Activated CD8-positive, alpha-beta T cell treated with anti-CD3 and anti-CD28 coated beads for 36 hours (primary cell): ENCODE results near the gene CNPPD1. TPM values are rescaled to one million over a fixed set of nuclear protein-coding genes. Genes with fewer than 3 reads are reported as not detected.

Experiments
- ATAC-seq: fragments of 200-7000 bp; cut with Tn5 transposase; one replicate; pipeline ENCODE4 v1.10.0; 2021; ENCODE audit warnings: mild to moderate bottlenecking, moderate library complexity
- CTCF ChIA-PET: fragments of 350-600 bp; sonication (Branson Sonifier 250); formaldehyde crosslinking; loops from one replicate; lab custom pipeline; 2021; ENCODE audit warnings: antibody characterized with exemption; lab: Charles Lee
- POLR2A ChIA-PET: fragments of 350-600 bp; sonication (Branson Sonifier 250); formaldehyde crosslinking; loops from one replicate; lab custom pipeline; 2021; ENCODE audit warnings: antibody characterized with exemption; lab: Charles Lee
- DNase-seq: peaks from one replicate; pipeline ENCODE4 v3.0.0-alpha.2; 2020
- H3K27ac Mint-ChIP-seq: one replicate; pipeline ENCODE4 v1.8.0; 2021; ENCODE audit warnings: mild to moderate bottlenecking, mixed read lengths
- H3K27me3 Mint-ChIP-seq: one replicate; pipeline ENCODE4 v1.8.0; 2021; ENCODE audit warnings: mixed read lengths
- H3K36me3 Mint-ChIP-seq: one replicate; pipeline ENCODE4 v1.8.0; 2021; ENCODE audit warnings: low read depth, mixed read lengths
- H3K4me1 Mint-ChIP-seq: one replicate; pipeline ENCODE4 v1.8.0; 2021; ENCODE audit warnings: low read depth, mixed read lengths
- H3K4me3 Mint-ChIP-seq: one replicate; pipeline ENCODE4 v1.8.0; 2021; ENCODE audit warnings: mild to moderate bottlenecking, moderate library complexity, mixed read lengths
- H3K9me3 Mint-ChIP-seq: one replicate; pipeline ENCODE4 v1.8.0; 2021; ENCODE audit warnings: mixed read lengths
- intact Hi-C: fragments of 100-400 bp; cut with micrococcal nuclease; formaldehyde crosslinking; loops from one replicate; pipeline ENCODE4 v1.10.0; 2022
- total RNA-seq, 2 experiments: library from RNA; stranded (reverse); gene quantifications; one replicate each; pipeline ENCODE4 v1.2.3, GENCODE V29; 2021
- TF ChIP-seq, protein P1 (sequence below): fragments of 200-600 bp; IDR thresholded peaks from one replicate; pipeline ENCODE4 v1.8.0; 2022; ENCODE audit warnings: antibody characterized with exemption, mild to moderate bottlenecking

CNPPD1 gene
- total RNA-seq, 2 experiments from 2014 or later: 38.6 to 38.7 TPM

DNA sequence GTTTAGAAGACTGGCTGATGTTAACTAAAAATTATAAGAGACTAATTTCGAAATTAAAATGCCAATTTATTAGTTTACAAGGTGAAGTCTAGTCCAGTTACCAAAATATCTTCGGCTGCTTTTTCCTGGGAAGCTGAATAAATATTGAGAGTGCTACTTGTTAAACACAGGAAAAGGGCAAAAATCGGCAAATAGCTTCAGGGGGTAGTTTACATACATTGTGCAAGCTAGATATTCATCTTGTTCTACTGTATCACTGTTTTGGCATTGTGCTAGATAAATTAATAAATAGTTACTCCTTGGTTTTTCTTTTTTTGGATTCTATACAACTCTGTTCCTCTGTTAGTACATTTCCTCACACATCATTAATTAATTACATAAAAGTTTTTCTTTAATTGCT, 45.4 kb downstream of the CNPPD1 start:
- intact Hi-C loops: no loop called here
- Mint-ChIP-seq H3K4me1 (peaks cover 10% of the 10 kb centered on the region), H3K9me3 (no peaks in the 10 kb centered on the region), H3K27ac (no peak overlapping the region), H3K27me3 (no peaks in the 10 kb centered on the region), H3K4me3 (no peak overlapping the region), H3K36me3 (no peaks in the 10 kb centered on the region)
- ATAC-seq (no peak), DNase-seq (no peak)
- ChIA-PET POLR2A (no interaction called here), CTCF (interaction anchor here (1.3 to 6.8 kb wide), 6 partner anchors 12 to 101 kb away, joined by 3 to 55 read pairs (median 11); no protein-coding TSS in a partner anchor)
- TF ChIP-seq, protein P1, sequence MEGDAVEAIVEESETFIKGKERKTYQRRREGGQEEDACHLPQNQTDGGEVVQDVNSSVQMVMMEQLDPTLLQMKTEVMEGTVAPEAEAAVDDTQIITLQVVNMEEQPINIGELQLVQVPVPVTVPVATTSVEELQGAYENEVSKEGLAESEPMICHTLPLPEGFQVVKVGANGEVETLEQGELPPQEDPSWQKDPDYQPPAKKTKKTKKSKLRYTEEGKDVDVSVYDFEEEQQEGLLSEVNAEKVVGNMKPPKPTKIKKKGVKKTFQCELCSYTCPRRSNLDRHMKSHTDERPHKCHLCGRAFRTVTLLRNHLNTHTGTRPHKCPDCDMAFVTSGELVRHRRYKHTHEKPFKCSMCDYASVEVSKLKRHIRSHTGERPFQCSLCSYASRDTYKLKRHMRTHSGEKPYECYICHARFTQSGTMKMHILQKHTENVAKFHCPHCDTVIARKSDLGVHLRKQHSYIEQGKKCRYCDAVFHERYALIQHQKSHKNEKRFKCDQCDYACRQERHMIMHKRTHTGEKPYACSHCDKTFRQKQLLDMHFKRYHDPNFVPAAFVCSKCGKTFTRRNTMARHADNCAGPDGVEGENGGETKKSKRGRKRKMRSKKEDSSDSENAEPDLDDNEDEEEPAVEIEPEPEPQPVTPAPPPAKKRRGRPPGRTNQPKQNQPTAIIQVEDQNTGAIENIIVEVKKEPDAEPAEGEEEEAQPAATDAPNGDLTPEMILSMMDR: no peak

DNA sequence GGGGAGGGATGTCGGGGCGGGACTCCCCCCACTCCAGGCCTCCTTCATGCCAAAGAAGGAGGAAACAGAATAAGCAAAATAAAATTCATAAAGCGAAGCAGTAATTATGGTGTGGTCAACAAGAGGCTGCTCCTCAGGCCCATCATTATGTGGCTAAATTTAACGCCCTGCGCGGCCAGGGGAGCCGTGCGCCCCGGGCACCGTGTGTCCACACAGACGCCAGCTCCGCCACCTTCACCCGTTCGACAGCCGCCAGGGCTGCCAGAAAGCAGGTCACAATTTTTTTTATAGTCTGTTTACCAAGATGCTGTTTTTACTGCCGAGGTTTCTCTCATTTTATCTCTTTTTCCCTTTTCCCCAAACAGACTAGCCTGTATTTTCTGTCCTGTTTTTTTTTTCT, 47.1 kb downstream of the CNPPD1 start:
- ChIA-PET POLR2A (interaction anchor here (1.3 kb wide), 2 partner anchors 29 to 71 kb away, joined by 3 read pairs; no protein-coding TSS in a partner anchor), CTCF (interaction anchor here (1.7 to 6.8 kb wide), 3 partner anchors 10 to 72 kb away, joined by 7 to 55 read pairs (median 9); no protein-coding TSS in a partner anchor)
- H3K27ac Mint-ChIP-seq: no peak overlapping the region
- H3K9me3 Mint-ChIP-seq: no peaks in the 10 kb centered on the region
- H3K36me3 Mint-ChIP-seq: no peaks in the 10 kb centered on the region
- ATAC-seq (no peak), DNase-seq (no peak)
- TF ChIP-seq, protein P1: no peak
- peaks cover 22% of the 10 kb centered on the region for H3K4me1 Mint-ChIP-seq
- H3K4me3 Mint-ChIP-seq: no peak overlapping the region
- intact Hi-C loops: no loop called here
- no peaks in the 10 kb centered on the region for H3K27me3 Mint-ChIP-seq

DNA sequence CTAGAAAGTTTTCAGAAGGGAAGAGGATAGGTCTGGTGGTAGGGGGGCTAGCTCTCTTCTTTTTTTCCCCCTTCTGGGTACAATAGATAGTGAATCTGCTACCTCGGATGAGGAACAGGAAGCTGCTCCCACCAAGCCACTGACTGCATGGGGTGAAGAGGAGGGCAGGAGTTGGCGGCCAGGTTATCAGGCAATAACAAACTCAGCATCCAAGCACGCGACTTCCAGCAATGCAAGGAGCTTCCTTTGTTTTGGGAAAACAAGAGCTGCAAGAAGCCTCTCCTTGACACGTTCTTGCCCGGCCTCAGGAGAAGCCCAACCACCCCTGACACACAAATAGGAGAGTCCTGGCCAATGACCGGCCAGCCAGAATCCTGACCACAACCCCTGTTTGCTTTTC, 48.3 kb downstream of the CNPPD1 start:
- Mint-ChIP-seq H3K27ac (no peak overlapping the region), H3K9me3 (no peaks in the 10 kb centered on the region), H3K4me3 (no peak overlapping the region), H3K4me1 (peaks cover 23% of the 10 kb centered on the region), H3K36me3 (peaks cover 2% of the 10 kb centered on the region), H3K27me3 (no peaks in the 10 kb centered on the region)
- CTCF ChIA-PET: interaction anchor here (0.8 to 6.8 kb wide), 6 partner anchors 9 to 172 kb away, joined by 3 to 55 read pairs (median 5); no protein-coding TSS in a partner anchor
- DNase-seq (no peak), ATAC-seq (no peak)
- TF ChIP-seq, protein P1: no peak
- POLR2A ChIA-PET: interaction anchor here (1.3 kb wide), 2 partner anchors 30 to 70 kb away, joined by 3 read pairs; no protein-coding TSS in a partner anchor
- intact Hi-C loops: no loop called here

DNA sequence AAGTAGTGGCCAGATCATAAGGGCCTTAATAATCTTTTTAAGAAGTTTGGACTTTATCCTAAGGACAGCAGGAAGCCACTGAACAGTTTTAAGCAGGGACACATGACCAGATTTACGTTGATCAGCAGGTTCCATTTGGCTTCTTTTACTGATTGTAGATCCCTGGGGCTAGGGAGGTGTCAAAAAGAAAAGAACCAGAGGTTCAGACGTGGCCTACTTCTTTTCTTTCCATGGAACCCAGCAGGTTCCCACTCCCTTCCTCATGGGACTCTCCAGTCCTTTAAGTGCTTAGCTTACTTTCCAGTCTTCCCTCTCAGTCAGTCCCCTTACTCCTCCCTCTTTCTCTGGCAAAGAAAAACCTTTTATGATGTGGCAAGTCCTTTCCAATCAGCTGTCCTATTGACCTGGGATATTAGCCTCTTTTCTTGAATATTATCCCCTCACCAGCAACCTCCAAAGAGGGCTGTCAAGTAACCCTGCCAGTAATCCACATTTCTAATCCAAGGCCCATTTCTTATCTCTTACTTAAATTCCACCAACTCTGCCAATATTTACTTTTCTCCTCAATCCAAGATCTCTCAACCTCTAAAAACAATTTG, 49.6 kb downstream of the CNPPD1 start:
- H3K36me3 Mint-ChIP-seq: peaks cover 2% of the 10 kb centered on the region
- intact Hi-C loops: no loop called here
- ChIA-PET CTCF (interaction anchor here (0.9 to 19.0 kb wide), 3 partner anchors 18 to 173 kb away, joined by 3 to 431 read pairs (median 3); partner anchors contain the start of gene IHH), POLR2A (interaction anchor here (0.6 kb wide), 1 partner anchor 24 kb away, joined by 3 read pairs; no protein-coding TSS in a partner anchor)
- H3K9me3 Mint-ChIP-seq: no peaks in the 10 kb centered on the region
- H3K4me1 Mint-ChIP-seq: peaks cover 23% of the 10 kb centered on the region
- TF ChIP-seq, protein P1: no peak
- no peak overlapping the region for H3K27ac Mint-ChIP-seq
- DNase-seq (no peak), ATAC-seq (no peak)
- H3K4me3 Mint-ChIP-seq: no peak overlapping the region
- no peaks in the 10 kb centered on the region for H3K27me3 Mint-ChIP-seq

DNA sequence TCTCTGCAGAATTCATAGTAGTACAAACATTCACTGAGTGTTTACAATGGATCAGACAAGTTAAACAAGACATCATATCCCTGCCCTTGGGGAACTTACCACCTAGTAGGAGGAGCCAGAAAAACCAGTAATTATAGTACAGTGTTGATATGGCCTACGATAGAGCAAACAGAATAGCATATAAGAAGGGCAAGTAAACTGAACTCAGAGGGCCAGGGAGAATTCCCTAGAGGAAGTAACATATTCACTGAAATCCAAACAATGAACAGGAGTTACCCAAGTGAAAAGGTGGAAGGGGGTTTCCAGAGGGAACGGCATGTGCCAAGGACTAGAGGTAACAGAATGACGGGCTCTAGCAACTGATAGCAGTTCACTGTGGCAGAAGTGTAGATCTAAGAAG, 50.2 kb downstream of the CNPPD1 start:
- CTCF ChIA-PET: interaction anchor here (3.1 to 19.0 kb wide), 2 partner anchors 61 to 97 kb away, joined by 9 to 431 read pairs; partner anchors contain the start of gene IHH
- intact Hi-C loops: no loop called here
- TF ChIP-seq, protein P1: no peak

More for the DNA sequence above, 50.2 kb downstream of the CNPPD1 start:
- H3K36me3 Mint-ChIP-seq: peaks cover 2% of the 10 kb centered on the region
- H3K4me1 Mint-ChIP-seq: peaks cover 23% of the 10 kb centered on the region
- H3K27me3 Mint-ChIP-seq: no peaks in the 10 kb centered on the region
- DNase-seq (no peak), ATAC-seq (no peak)
- H3K9me3 Mint-ChIP-seq: no peaks in the 10 kb centered on the region
- POLR2A ChIA-PET: no interaction called here
- no peak overlapping the region for H3K27ac Mint-ChIP-seq
- H3K4me3 Mint-ChIP-seq: no peak overlapping the region
